Measurements from ENCODE around the gene TLR9.

DNA sequence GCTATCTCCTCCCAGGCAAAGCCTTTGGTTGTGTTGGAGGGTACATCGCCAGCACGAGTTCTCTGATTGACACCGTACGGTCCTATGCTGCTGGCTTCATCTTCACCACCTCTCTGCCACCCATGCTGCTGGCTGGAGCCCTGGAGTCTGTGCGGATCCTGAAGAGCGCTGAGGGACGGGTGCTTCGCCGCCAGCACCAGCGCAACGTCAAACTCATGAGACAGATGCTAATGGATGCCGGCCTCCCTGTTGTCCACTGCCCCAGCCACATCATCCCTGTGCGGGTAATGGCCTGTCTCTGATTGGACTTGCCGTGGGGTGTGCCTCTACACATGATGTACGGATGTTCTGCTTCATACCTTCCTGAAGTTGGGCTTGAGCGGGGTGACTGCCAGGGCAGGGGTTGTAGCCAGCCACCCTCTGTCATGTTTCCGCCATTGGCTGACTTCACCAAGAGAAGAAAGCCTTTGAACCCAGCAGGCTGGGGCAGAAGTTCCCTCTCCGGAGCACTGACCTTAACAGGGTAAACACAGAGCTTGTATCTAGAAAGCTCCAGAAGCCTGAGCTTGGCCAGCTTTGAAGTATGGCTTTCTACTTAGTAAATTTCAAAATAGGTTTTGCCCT, 14.1 kb downstream of the TLR9 start:
- TF ChIP-seq REST (IDR thresholded peaks at IDR 0.05; ENCODE audit: low read depth) (no peak), EGR1 (IDR thresholded peaks at IDR 0.05) (no peak), EP300 (IDR thresholded peaks at IDR 0.05; ENCODE audit: borderline replicate concordance) (no peak)

Data from Ishikawa (cell line).